Right lobe of liver (tissue), 4 donors: ENCODE results near the gene RPL9.

ENCODE experiments used
- CTCF ChIP-seq, 4 donors: fragments of 200-600 bp in 3 of 4; fragments of 450-650 bp in 1 of 4; IDR thresholded peaks; one replicate each; pipeline versions ENCODE4 v1.5.1 to v1.8.0; 2016 to 2022; ENCODE audit warnings: antibody characterized with exemption in 4 of 4, mild to moderate bottlenecking in 2 of 4
- POLR2A ChIP-seq: fragments of 450-650 bp; IDR thresholded peaks from one replicate; pipeline ENCODE4 v1.6.1; 2017; ENCODE audit warnings: antibody characterized with exemption, mild to moderate bottlenecking
- donor health status: DM: no; HTN: no; CAD: no.
- donor health status: DM: no; HTN: no; CAD: no.
- donor health status: DM: no; HTN: yes; CAD: no.

- TF ChIP-seq CTCF (IDR thresholded peaks at IDR 0.05) (no peak), POLR2A (no peak)
These were observed 5.0 kb downstream of the RPL9 start for GRCh38 chr4:39453738-39454137.
